HG03139 (cell line): ENCODE measurements around the gene INO80C.
A peak's percentile ranks its signal among the peaks of the same experiment; 100 is the strongest.

ENCODE experiments used
- ATAC-seq: cut with Tn5 transposase; IDR thresholded peaks from one replicate; pipeline ENCODE4 v1.9.1; 2021; ENCODE audit not compliant: unreplicated experiment

The INO80C gene, protein sequence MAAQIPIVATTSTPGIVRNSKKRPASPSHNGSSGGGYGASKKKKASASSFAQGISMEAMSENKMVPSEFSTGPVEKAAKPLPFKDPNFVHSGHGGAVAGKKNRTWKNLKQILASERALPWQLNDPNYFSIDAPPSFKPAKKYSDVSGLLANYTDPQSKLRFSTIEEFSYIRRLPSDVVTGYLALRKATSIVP

DNA sequence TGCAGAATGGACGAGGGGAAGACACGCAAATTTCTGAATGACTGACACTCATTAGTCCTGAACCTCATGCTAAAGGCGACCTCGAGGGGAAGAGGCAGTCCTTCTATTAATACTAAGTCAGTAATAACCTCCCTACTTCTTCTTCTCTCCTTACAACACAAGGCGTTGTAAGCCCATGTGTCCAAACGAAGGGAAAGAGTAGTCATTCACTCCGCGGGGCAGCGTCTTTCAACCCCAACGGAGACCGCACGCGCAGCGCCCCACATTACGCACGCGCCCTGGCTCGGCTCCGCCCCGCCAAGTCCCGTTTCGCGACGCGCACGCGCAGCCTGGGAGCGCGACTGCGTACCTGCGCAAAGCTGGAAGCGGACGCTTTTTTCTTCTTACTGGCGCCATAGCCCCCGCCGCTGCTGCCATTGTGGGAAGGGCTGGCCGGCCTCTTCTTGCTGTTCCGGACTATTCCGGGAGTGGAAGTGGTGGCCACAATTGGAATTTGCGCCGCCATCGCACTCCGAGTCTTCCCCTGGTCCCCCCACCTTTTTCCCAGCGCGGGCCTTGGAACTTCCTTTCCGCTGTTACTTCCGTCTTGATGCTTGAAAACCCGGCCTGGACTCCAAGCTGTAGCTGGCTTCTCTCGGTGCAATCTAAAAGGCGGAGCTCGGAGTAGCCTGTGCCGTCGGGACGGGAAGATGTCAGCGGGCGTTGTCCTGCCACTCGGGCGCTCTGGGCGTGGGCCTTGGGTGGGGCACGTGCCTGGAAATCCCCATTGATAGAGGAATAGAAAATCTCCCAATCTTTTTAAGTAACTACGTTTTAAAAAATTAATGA is at the start of gene INO80C:
INO80C (minus strand) TSS at position 591 of the 828 bp plus-strand sequence; CDS start at position 505, 86 bp downstream.
- peak; percentile 85 for ATAC-seq

DNA sequence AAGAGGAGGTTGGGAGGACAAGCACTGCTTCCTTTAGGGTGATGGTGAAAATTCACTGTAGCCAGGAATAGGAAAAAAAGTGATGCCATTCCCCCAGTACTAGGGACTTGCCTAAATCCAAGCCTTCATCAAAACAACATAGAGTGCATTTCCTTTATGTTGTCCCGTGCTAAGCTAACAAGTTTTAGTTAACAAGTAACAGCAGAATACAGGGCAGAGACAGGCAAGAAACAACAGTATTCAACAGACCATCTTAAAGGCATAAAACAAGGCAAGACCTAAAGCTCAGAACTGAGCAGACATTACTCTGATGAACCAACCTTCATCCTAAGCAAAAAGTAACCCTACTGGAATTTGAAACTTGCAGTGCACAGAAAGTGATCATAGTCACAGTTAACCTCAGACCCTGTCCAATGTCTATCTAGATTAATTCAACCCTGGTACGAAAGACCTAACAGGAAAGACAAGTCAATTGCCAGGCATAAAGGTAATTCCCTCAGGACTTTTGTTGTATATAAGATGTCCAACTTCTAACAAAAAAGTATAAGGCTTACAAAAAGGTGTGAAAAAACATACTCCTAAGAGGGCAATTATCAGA is 49.3 kb upstream of the INO80C start:
- ATAC-seq, result no peak

DNA sequence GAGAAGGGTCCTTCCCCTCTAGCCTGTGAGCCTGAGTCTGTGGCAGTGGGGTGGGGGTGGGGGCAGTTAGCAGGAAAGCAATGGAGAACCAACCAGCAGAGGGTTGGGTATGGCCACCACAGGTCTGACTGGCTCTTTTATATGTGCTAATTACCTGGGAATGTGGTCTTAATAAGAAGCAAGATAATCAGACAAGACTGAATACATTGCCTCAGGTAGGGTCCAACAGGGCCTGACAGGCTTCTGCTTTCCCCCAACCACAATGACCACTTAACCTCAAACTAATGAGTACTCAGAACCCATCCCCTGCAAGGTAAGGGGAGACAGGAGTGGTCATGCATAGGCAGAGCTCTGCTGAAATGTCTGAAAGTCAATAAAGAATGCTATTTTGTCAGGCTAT is 44.6 kb upstream of the INO80C start:
- ATAC-seq, result no peak

DNA sequence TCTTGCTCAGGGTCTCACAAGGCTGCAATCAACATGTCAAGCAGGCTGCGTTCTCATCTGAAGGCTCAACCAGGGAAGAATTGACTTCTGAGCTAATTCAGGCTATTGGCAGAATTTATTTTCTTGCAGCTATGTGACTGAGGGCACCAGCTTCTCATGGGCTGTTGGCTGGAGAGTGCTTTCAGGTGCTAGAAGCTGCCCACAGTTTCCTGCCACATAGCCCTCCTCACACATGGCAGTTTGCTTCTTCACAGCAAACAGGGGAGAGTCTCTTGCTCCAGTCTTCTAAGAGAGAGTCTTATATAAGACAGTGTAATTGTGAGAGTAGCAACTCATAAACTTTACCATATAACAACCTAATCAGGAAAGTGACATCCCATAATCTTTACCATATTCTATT is 37.5 kb upstream of the INO80C start:
- no peak for ATAC-seq

DNA sequence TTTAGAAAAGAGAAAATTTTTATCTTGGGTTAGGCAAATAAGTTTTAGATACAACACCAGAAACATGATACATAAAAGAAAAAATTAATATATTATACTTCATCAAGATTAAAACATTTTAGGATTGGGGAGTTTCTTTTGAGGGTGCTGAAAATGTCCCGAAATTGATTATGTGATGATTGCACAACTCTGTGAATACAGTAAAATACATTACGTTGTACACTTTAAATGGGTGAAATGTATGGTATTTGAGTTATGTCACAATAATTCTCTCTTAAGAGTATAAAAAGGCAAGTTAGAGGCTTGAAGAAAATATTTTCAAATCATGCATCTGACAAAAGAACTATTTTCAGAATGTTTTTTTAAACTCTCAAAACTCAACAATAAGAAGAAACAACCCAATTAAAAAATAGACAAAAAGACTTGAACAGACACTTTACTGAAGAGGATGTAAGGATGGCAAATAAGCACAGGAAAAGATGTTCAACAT is 36.2 kb upstream of the INO80C start:
- no peak for ATAC-seq

DNA sequence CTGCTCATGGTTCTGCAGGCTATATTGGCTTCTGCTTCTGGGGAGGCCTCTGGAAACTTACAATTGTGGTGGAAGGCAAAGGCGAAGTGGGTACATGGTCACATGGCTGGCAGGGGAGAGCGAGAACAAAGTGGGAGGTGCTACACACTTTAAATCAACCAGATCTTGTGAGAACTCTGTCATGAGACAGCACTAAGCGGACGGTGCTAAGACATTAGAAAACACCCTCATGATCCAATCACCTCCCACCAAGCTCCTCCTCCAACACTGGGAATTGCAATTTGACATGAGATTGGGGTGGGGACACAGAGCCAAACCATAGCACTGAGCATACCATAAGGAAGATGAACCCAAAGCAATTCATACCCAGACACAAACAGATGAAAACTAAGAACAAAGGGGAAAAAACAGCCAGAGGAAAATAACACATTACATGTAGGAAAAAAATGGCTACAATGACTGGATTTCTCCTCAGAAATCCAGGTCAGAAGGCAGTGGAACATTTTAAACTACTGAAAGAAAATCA is 31.1 kb upstream of the INO80C start:
- ATAC-seq, result no peak

DNA sequence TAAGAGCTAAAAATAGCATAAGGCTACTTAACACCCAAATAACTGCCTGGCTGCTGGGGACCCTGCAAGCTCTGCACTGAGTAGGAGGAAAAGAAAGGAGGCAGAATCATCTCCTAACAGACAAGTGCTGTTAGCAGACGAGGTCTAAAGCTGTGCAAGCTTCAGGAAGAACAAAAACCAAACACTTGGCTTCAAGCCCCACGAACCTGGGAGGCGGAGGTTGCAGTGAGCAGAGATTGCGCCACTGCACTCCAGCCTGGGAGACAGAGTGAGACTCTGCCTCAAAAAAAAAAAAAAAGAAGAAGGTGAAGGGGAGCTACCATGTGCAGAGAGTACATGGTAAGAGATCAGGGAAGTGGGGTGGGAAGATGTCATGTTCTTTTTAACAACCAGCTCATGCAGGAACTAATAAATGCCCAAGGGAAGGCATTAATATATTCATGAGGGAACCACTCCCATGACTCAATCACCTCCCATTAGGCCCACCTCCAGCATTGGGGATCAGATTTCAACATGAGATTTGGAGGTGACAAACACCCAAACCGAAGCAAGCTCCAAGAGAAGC is 28.8 kb upstream of the INO80C start:
- ATAC-seq, result no peak

DNA sequence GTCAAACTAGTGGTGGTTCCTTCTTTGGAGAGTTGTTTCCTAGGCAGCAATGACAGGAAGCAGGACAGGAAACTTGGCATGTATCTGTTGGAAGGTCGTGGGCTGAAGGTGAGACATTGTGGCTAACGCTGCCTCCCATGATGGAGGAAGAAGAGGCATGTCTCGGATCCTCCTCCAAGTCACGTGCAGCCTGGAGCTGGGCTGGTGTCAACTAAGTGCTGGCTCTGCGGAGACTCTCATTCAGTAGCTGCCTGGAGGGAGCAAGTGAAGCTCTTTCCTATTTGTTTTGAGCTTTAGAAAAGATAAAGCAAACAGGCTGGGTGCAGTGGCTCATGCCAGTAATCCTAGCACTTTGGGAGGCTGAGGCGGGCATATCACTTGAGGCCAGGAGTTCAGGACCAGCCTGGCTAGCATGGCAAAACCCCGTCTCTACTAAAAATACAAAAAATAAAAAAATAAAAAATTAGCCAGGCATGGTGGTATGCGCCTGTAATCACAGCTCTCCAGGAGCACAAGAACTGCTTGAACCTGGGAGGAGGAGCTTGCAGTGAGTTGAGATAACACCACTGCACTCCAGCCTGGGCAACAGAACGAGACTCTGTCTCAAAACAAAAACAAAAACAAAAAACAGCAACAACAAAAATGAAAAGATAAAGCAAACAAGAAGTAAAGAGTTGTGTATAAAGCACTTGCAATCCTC is 28.2 kb upstream of the INO80C start:
- ATAC-seq, result no peak

DNA sequence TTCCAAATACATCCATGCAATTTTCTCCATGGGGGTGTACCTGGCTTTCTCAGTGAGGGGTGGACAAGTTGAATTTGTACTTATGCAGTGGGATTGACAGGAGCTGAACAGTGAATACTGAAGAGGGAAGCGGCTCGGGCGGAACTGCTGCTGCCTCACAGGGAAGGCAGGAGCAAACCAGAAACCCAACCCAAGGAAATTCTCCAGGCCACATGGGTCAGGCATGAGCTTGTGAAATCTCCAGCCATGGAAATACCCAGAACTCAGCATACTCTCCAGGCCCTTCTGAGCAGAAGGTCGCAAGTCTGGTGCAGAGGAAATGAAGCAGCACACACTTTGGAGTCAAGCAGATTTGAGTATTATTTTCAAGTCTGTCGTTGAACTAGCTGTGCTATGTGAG is 26.5 kb upstream of the INO80C start:
- ATAC-seq, result no peak

DNA sequence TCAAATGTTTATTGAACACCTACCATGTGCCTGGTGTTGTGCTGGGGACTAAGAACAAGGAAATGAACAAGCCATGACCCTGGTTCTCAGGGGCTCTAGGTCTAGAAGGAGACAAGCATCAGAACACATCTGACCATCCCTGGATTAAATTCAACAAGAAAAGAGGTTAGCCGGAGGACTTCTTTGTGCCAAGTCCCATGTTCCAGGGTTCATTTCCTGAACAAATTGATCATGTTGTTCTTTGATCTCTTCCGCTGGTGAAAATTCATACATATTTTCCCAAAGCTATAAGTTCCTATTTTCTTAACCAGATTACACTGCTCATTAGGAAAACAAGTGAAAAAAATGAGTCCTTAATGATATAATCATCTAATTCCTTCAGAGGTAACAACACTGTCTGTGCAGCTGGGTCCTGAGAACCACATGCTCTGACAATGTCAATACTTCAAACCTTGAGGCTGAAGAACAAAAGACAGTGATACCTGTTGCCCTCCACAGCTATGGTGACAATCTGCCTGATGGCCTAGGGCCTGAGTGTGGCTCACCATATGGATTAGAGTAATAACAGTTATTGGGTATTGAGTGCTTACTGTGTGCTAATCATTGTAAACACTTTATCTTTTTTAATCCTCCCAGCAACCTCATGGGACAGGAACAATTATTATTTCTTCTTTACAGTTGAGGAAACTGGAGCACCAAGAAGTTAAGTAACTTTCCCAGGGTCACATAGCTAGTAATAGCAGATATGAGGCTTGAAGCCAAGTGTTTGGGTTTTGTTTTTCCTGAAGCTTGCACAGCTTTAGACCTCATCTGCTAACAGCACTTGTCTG is 24.6 kb upstream of the INO80C start:
- no peak for ATAC-seq

DNA sequence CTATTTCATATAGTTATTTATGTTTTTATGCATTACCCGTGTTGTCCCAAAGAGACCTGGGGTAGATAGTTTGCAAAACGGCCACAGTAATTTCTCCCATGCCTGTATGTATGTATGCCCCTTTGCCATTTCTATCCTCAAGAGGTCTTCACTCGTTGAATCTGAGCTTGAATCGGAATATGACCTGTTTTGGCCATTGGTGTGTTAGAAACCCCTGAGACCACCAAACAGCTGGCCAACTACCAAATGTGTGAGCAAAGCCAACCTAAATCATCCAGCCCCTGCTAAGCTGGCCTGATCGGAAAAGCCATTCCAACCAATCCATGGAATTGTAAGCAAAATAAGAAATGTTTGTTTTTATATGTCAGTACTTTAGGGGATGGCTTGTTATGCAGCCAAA is 23.4 kb upstream of the INO80C start:
- no peak for ATAC-seq

DNA sequence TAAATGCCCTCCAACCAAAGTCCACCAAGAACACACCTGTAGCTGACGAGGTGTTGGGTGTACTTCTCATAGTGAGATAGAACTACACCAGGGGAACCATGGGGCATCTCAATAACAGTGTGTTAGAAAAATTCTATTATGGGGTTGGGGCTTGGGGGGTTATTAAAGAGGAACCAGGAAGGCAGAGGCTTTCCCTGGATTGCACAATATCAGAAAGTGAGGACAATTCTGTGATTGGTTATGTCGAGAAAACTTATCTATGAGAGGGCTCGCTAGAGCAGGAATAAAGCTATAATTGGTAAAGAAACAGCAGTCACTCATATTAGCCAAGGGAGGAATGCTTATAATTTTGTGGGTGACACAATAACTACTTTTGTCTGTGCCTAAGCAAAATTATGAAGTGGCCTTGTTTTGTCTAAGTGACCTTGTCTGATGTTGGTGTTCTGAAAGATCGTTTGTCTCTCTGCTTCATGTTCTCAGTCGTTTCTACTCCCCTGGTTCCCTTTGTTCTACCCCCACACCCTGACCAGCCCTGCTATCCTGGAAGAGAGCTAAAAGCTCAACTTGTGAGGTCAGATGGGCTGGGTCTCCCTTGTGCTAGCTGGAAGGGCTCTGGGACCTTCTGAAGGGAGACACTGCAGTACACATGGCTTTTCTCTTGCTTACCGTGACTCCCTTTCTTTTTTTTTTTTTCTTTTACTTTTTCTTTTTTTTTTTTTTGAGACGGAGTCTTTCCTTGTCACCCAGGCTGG is 21.6 kb upstream of the INO80C start:
- no peak for ATAC-seq

DNA sequence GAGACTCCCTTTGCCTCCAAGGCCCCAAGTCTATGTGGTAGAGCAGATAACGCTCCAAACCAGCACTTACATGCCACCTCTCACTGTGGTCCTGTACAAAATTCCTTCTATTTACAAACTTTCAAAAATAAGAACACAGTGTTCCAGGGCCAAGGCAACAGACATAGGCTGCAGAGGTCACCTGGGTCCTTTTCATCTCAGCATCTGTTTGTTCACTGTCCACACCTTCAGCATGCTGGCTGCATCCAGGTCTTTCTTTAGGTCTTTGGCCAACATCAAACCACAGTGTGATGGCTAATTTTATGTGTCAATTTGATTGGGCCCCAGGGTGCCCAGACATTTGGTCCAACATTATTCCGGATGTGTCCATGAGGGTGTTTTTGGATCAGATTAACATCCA is 20.0 kb upstream of the INO80C start:
- no peak for ATAC-seq

DNA sequence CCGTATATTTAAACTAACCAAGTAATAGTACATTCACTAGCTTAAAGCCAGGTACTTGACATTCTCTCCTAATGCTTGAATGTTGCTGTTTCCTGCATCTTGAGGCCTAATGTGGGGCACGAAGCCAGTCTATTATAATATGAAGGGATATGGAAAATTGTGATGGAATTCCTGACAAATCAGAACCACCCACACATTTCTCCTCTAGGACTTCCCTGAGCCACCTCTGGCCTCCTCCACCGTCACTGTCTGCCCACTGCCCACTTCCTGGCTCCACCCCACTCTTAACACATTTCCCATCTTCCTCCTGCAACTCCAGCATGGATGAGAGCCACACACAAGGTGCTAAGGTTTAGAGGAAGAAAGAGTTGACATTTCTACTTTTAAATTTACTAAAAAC is 19.0 kb upstream of the INO80C start:
- ATAC-seq, result no peak

DNA sequence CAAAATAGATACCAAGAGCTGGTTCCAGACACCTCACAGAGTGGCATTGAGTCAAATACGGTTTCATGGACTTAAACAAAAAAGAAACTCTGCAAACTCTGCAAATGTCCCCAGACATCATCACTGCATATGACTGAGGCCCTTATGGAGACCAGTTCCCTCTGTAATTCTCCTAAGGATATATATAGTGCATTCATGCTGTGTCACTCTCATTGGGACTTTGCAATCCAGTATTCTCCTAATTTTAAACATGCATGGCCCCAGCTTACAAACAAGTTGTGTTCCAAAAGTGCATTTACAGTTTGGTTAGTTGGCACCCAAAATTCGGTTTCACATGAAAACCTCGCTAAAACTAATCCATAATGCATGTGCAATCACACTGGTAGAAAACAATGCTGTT is 18.6 kb upstream of the INO80C start:
- no peak for ATAC-seq

DNA sequence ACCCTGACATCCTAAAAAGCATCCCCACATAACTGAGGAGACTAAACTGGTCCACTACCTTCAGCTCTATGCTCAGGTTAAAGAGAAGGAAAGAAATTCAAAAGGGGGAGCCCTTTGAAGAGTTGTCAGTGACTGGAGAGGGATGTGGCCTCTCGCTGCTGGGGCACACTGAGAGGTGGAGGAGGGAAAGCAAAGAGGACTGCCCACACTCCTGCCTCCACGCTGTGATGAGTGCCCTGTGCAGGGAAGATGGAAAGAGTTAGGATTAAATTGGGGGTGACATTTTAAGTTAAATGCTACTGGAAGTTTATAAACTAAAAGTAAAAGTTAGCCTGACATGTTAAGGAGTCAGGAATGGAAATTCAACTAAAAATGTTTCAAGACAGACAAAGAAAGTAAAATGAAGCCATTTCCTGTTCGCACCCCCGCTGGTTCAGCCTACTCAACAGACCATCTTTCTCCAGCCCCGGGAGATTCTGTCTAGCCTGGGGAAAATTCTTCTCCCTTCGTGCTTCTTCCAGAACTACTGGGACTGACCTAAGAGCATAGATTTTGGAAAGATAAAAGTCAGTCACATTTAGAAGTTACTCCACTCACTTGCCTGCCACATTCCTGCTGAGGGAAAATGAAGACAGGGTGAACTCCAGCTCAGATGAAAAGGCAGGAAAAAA is 17.8 kb upstream of the INO80C start:
- ATAC-seq, result no peak

DNA sequence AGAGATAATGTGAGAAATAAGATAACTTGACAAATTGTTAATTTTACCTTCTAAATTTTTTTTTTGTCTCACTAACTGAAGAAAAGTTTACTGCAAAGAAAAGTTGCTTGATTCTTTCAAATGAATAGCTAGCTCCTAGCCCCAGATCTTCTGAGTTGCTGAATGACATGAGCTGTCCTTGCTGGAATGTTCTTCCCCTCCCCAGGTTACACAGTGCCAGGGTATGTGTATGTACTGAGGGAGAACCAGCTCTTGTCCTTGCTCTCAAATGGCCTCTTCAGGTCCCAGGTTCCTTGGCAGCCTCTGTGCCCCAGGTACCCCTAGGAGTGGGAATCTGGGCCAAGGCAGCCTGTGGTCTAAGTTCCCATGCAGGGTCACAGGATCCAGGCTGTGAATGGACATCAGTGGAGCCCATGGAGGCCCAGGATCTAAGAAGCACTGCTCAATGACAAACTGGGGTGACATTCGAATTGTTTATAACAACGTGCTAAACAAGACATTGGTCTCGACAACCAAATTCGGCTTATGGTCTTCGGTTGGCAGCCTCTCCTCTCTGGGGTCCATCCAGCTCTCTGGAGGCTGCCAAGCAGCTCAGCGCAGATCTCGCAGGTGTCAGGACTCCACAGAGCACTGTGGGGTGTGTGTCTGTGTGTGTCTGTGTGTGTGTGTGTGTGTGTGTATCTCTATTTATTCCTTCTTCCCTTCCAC is 17.1 kb upstream of the INO80C start:
- no peak for ATAC-seq

DNA sequence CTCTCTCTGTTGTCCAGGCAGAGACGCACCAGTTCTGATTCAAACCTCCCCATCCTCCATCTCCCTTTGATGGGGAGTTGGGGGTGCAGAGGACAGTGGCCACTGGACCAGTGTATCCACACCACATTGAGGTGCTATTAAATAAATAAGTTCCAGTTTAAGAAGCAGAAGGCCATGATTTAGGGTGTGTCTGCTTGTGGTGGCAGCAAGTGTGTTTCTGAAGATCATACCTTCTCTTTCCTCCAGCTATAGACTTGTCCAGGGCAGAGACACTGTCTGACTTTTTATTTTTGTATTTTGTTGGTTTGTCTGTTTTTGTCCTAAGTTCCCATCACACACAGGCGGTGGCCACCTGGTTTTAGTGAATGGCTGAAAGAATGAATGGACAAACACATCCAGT is 16.5 kb upstream of the INO80C start:
- ATAC-seq, result no peak
